Panc1 (cell line): ENCODE data around the gene BDH1. TPM values are rescaled to one million over a fixed set of nuclear protein-coding genes. Genes with fewer than 3 reads are reported as not detected.

ENCODE experiments used
- ATAC-seq: fragments of 200-7000 bp; cut with Tn5 transposase; 2 replicates; pipeline ENCODE4 v1.9.1; 2020; ENCODE audit warnings: mild to moderate bottlenecking, moderate library complexity
- BruUV-seq: library from RNA; stranded (reverse); fragments of 400-500 nt; replicated peaks from 2 replicates; lab custom pipeline; 2021; lab: Mats Ljungman, UMichigan
- CTCF ChIA-PET: fragments of 300-600 bp; sonication (Branson Sonifier 250); formaldehyde crosslinking; loops from one replicate; lab custom pipeline; 2022; ENCODE audit warnings: antibody characterized with exemption; lab: Charles Lee
- POLR2A ChIA-PET: fragments of 300-600 bp; sonication (Branson Sonifier 250); formaldehyde crosslinking; loops from one replicate; lab custom pipeline; 2022; ENCODE audit warnings: antibody characterized with exemption; lab: Charles Lee
- DNase-seq: peaks from one replicate; pipeline ENCODE4 v3.0.0-alpha.2; 2010; ENCODE audit warnings: low read depth, low spot score
- H3K27ac ChIP-seq: 2 replicates; pipeline ENCODE4 v1.5.1; 2011; ENCODE audit warnings: mild to moderate bottlenecking, low read length, inconsistent platforms
- H3K27me3 ChIP-seq: fragments of 200-500 bp; sonication (Bioruptor generic); 2 replicates; pipeline ENCODE4 v1.6.0; 2014; ENCODE audit warnings: low read length, inconsistent platforms; ENCODE audit not compliant: control insufficient read depth, insufficient read depth
- H3K36me3 ChIP-seq: fragments of 200-500 bp; sonication (Bioruptor generic); 2 replicates; pipeline ENCODE4 v1.5.1; 2014; ENCODE audit warnings: inconsistent platforms, mild to moderate bottlenecking, low read length, moderate library complexity; ENCODE audit not compliant: control insufficient read depth, insufficient read depth
- H3K4me1 ChIP-seq: 2 replicates; pipeline ENCODE4 v1.5.1; 2011; ENCODE audit warnings: inconsistent platforms, mild to moderate bottlenecking, low read length, moderate library complexity; ENCODE audit not compliant: control insufficient read depth, insufficient read depth
- H3K4me3 ChIP-seq, 2 experiments: 2 replicates each; pipeline ENCODE4 v1.5.1; 2011 to 2012; ENCODE audit warnings: low read depth in 2 of 2, low read length in 2 of 2, mild to moderate bottlenecking in 2 of 2, inconsistent platforms in 1 of 2, moderate library complexity in 1 of 2
- H3K9me3 ChIP-seq: fragments of 200-500 bp; sonication (Bioruptor generic); 2 replicates; pipeline ENCODE4 v1.5.1; 2014; ENCODE audit warnings: low read depth, mild to moderate bottlenecking, inconsistent platforms, low read length, moderate library complexity; ENCODE audit not compliant: control insufficient read depth, insufficient read depth
- CTCF ChIP-seq: fragments of 450-650 bp; IDR thresholded peaks from 2 replicates; pipeline ENCODE4 v1.5.1; 2017; ENCODE audit warnings: mild to moderate bottlenecking
- POLR2AphosphoS5 ChIP-seq: IDR thresholded peaks from 2 replicates; pipeline ENCODE4 v1.6.1; 2012; ENCODE audit warnings: mild to moderate bottlenecking, low read depth, low read length, moderate library complexity
- REST ChIP-seq, 2 experiments: IDR thresholded peaks; 2 replicates each; pipeline ENCODE4 v1.6.1; 2011 to 2012; ENCODE audit warnings: low read depth in 2 of 2, control low read depth in 1 of 2, low read length in 1 of 2, mild to moderate bottlenecking in 1 of 2, moderate library complexity in 1 of 2; ENCODE audit not compliant: insufficient read depth in 1 of 2
- SIN3A ChIP-seq: IDR thresholded peaks from 2 replicates; pipeline ENCODE4 v1.6.1; 2012; ENCODE audit warnings: low read depth, mild to moderate bottlenecking, low read length, moderate library complexity, borderline replicate concordance; ENCODE audit not compliant: insufficient read depth
- TCF7L2 ChIP-seq: IDR thresholded peaks from 2 replicates; pipeline ENCODE4 v1.6.1; 2011; ENCODE audit warnings: mild to moderate bottlenecking, low read depth, low read length, inconsistent platforms
- in situ Hi-C: cut with HindIII; loops from 2 replicates; pipeline ENCODE4 v1.10.0; 2016; ENCODE audit warnings: low sequenced_read_pairs, low pct_unique_long_range_greater_than_20kb
- intact Hi-C: fragments of 100-400 bp; cut with micrococcal nuclease; formaldehyde crosslinking; loops from one replicate; pipeline ENCODE4 v1.10.0; 2022; ENCODE audit not compliant: unreplicated experiment
- total RNA-seq: library from RNA; stranded (reverse); gene quantifications from one replicate; pipeline ENCODE4 v1.2.1, GENCODE V29; 2021; ENCODE audit not compliant: unreplicated experiment

BDH1 gene
- total RNA-seq, 1 experiment from 2014 or later: 4.8 TPM

GRCh38 chr3:197578376-197578775 lies 22.6 kb upstream of the BDH1 start:
- Histone ChIP-seq H3K4me1 (no peaks in the 10 kb centered on the region), H3K27me3 (no peaks in the 10 kb centered on the region; the same call in none of the 2 replicates), H3K27ac (no peak overlapping the region), H3K9me3 (no peaks in the 10 kb centered on the region), H3K4me3 (no peak overlapping the region), H3K36me3 (no peaks in the 10 kb centered on the region)
- no peak for TF ChIP-seq CTCF
- BruUV-seq: no TSS peak
- no peak for ATAC-seq
- no peak for DNase-seq
- intact Hi-C loops: no loop called here
- in situ Hi-C loops: no loop called here
- POLR2A ChIA-PET: no interaction called here
- CTCF ChIA-PET: no interaction called here

- DNase-seq (no peak), ATAC-seq (no peak)
- Histone ChIP-seq H3K27me3 (no peaks in the 10 kb centered on the region; the same call in none of the 2 replicates), H3K9me3 (no peaks in the 10 kb centered on the region), H3K27ac (no peak overlapping the region), H3K4me1 (no peaks in the 10 kb centered on the region), H3K36me3 (no peaks in the 10 kb centered on the region), H3K4me3 (no peak overlapping the region)
- in situ Hi-C loops: no loop called here
- POLR2A ChIA-PET: interaction anchor here (0.6 kb wide), 1 partner anchor 288 kb away, joined by 3 read pairs; no protein-coding TSS in a partner anchor
- intact Hi-C loops: no loop called here
- CTCF ChIA-PET: no interaction called here
- no TSS peak for BruUV-seq
- TF ChIP-seq CTCF: no peak
- TF ChIP-seq REST (IDR thresholded peaks at IDR 0.05; ENCODE audit: insufficient read depth in 1 of 2, low read depth in 2 of 2, low read length in 1 of 2): no peak
- no peak for TF ChIP-seq POLR2AphosphoS5
- no peak for TF ChIP-seq SIN3A
- TF ChIP-seq TCF7L2: no peak
Measured at GRCh38 chr3:197577366-197578074, 21.8 kb upstream of the BDH1 start.
